Measurements from ENCODE around the gene PPFIA3.

Gene PPFIA3

GRCh38 chr19:49119411-49120324 is at the start of gene PPFIA3:
Gene PPFIA3 (plus strand): TSS chr19:49119544. CDS start chr19:49127874, 8,330 bp downstream.
- DNase-seq (ENCODE audit: low spot score) = no peak

DNA sequence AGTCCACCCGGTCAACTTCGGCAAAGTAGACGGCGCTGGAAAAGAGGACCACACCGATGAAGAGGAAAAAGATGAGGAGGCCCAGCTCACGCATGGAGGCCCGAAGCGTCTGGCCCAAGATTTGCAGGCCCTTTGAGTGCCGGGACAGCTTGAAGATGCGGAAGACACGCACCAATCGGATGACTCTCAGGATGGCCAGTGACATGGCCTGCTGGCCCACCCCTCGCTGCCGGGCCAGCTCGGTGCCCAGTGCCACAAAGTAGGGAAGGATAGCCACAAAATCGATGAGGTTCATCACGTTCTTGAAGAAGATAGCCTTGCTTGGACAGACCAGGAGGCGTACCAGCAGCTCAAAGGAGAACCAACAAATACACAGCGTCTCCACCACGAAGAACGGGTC is 48.9 kb upstream of the PPFIA3 start:
- no peak for DNase-seq (ENCODE audit: low spot score)

- no peak for DNase-seq (ENCODE audit: low spot score)
Observed at GRCh38 chr19:49071860-49072547, 47.3 kb upstream of the PPFIA3 start.

- DNase-seq (ENCODE audit: low spot score) = no peak
Observed at GRCh38 chr19:49073514-49074378, 45.6 kb upstream of the PPFIA3 start.

DNA sequence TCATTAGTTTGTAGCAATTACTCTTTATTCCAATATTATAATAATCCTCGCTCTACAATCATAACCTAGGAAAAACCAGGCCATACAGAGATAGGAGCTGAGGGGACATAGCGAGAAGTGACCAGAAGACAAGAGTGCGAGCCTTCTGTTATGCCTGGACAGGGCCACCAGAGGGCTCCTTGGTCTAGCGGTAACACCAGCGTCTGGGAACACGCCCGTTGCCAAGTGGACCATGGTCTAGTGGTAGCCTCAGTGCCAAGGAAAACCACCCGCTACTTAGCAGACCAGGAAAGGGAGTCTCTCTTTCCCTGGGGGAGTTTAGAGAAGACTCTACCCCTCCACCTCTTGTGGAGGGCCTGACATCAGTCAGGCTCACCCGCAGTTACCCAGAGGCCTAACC is 44.5 kb upstream of the PPFIA3 start:
- DNase-seq (ENCODE audit: low spot score) = peak; percentile 54

GRCh38 chr19:49080392-49080791 is 39.0 kb upstream of the PPFIA3 start:
- no peak for DNase-seq (ENCODE audit: low spot score)

DNA sequence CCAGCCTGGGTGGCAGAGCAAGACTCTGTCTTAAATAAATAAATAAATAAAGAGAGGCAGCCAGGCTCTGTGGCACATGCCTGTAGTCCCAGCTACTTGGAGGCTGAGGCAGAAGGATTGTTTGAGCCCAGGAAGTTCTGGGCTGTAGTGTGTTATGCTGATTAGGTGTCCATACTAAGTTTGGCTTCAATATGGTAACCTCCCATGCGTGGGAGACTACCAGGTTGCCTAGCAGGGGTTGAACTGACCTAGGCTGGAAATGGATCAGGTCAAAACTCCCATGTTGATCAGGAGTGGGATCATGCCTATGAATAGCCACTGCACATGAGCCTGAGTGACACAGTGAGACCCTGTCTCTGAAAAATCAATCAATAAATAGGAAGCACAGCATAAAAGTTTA is 38.1 kb upstream of the PPFIA3 start:
- DNase-seq (ENCODE audit: low spot score) = no peak

- DNase-seq (ENCODE audit: low spot score) = no peak
Observed at GRCh38 chr19:49084206-49085019, 34.9 kb upstream of the PPFIA3 start.

GRCh38 chr19:49085020-49085867 is 34.1 kb upstream of the PPFIA3 start, which contains the start of gene SNRNP70:
Gene SNRNP70 (plus strand): TSS chr19:49085451. CDS start chr19:49086415, 964 bp downstream.
- peak; percentile 98 for DNase-seq (ENCODE audit: low spot score)

- DNase-seq (ENCODE audit: low spot score) = no peak
Observed at GRCh38 chr19:49085868-49086232, 33.5 kb upstream of the PPFIA3 start.

- no peak for DNase-seq (ENCODE audit: low spot score)
Observed at GRCh38 chr19:49086296-49086695, 33.0 kb upstream of the PPFIA3 start.

- no peak for DNase-seq (ENCODE audit: low spot score)
Observed at GRCh38 chr19:49091391-49092038, 27.8 kb upstream of the PPFIA3 start.

DNA sequence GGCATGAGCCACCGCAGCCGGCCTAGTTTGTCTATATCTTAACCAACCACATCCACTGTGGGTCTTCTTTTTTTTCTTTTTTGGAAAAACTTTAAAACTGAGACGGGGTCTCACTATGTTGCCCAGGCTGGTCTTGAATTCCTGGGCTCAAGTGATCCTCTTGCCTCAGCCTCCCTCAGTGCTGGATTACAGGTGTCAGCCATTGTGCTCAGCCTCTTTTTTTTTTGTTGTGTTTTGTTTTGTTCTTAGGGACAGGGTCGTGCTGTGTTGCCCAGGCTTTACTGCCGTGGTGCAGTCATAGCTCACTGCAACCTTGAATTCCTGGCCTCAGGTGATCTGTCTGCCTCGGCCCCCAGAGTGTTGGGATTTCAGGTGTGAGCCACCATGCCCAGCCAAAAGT is 26.7 kb upstream of the PPFIA3 start:
- no peak for DNase-seq (ENCODE audit: low spot score)

DNA sequence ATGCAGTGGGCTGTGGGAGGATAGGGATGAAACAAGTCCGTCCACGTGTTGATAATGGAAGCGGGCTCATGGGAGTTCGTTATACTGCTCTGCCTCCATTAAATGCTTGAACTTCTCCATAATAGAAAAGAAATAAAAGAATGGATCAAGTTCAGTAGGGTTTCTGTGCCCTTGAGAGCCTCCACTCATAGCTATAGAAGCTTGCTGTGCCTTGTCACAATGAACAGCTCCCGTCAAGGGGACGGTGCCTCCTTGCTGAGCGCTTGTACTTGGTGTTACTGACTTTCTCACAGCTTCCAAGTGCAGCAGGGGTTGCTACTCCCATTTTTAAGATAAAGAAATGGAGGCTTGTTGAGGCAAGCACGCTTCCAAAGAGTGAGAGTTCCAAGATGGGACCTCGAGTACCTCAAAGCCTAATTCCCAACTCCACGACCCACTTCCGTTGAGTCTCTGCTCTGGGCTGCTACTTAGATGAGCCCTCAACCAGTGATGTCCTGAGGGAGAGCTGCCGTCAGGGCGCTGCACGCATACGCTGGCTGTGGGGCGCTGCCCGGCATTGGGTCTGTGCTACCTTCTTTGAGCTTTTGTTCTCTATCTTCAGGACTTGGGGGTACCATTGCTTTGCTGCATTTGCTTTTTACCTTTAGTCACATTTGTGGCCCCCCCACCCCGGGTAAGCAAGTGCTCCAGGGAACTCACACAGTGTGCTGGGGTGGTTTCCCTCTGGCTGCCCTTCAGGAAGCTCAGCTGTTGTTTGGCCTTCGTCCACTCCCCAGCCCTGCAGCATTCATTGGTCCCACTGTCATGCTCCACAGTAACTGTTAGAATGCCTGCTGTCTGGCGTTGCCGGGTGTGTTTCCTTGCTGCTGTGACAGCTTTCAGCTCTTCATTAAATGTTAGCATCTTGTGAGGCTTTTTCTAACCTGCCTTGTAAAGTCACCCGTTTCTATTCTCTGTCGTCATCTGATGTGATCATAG is 24.6 kb upstream of the PPFIA3 start:
- peak; percentile 60 for DNase-seq (ENCODE audit: low spot score)

GRCh38 chr19:49097453-49098288 is 21.7 kb upstream of the PPFIA3 start:
- peak; percentile 61 for DNase-seq (ENCODE audit: low spot score)

GRCh38 chr19:49098795-49099194 is 20.5 kb upstream of the PPFIA3 start:
- no peak for DNase-seq (ENCODE audit: low spot score)

GRCh38 chr19:49101160-49101559 is 18.2 kb upstream of the PPFIA3 start:
- no peak for DNase-seq (ENCODE audit: low spot score)

- DNase-seq (ENCODE audit: low spot score) = no peak
Observed at GRCh38 chr19:49102303-49102702, 17.0 kb upstream of the PPFIA3 start.
